Vagina (tissue), 2 donors: ENCODE measurements around the gene CDAN1.

Experiments used
- POLR2A ChIP-seq, 2 donors: fragments of 450-650 bp; IDR thresholded peaks; one replicate each; pipeline ENCODE4 v1.6.1; 2017; ENCODE audit warnings: antibody characterized with exemption in 2 of 2, mild to moderate bottlenecking in 2 of 2, moderate library complexity in 2 of 2
- POLR2AphosphoS5 ChIP-seq, 2 donors: sonication (generic); formaldehyde crosslinking; IDR thresholded peaks; one replicate each; pipeline ENCODE4 v1.9.0; 2017; ENCODE audit warnings: antibody characterized with exemption in 2 of 2, mild to moderate bottlenecking in 2 of 2, low read depth in 1 of 2; ENCODE audit not compliant: insufficient read depth in 1 of 2
- TF ChIP-seq, protein P1 (sequence below), 3 experiments: fragments of 450-650 bp in 2 of 3; fragments of 200-600 bp in 1 of 3; sonication (generic) in 1 of 3; IDR thresholded peaks; one replicate each; pipeline ENCODE4 v1.5.1; 2017 to 2019; ENCODE audit warnings: antibody characterized with exemption in 3 of 3, mild to moderate bottlenecking in 2 of 3, moderate library complexity in 2 of 3

GRCh38 chr15:42728972-42729371, 8.0 kb downstream of the CDAN1 start:
- TF ChIP-seq POLR2A (IDR thresholded peaks at IDR 0.05) (no peak), POLR2AphosphoS5 (IDR thresholded peaks at IDR 0.05; ENCODE audit: insufficient read depth in 1 of 2, low read depth in 1 of 2) (no peak)
- TF ChIP-seq, protein P1, sequence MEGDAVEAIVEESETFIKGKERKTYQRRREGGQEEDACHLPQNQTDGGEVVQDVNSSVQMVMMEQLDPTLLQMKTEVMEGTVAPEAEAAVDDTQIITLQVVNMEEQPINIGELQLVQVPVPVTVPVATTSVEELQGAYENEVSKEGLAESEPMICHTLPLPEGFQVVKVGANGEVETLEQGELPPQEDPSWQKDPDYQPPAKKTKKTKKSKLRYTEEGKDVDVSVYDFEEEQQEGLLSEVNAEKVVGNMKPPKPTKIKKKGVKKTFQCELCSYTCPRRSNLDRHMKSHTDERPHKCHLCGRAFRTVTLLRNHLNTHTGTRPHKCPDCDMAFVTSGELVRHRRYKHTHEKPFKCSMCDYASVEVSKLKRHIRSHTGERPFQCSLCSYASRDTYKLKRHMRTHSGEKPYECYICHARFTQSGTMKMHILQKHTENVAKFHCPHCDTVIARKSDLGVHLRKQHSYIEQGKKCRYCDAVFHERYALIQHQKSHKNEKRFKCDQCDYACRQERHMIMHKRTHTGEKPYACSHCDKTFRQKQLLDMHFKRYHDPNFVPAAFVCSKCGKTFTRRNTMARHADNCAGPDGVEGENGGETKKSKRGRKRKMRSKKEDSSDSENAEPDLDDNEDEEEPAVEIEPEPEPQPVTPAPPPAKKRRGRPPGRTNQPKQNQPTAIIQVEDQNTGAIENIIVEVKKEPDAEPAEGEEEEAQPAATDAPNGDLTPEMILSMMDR (IDR thresholded peaks at IDR 0.05), result no peak
